Skeletal muscle satellite cell (primary cell): Measurements from ENCODE around the gene RNF126.
A peak's percentile ranks its signal among the peaks of the same experiment; 100 is the strongest.

ENCODE experiments used
- H3K27me3 ChIP-seq: 2 replicates; pipeline ENCODE4 v1.7.0; 2013; ENCODE audit warnings: low read length; ENCODE audit not compliant: control insufficient read depth, insufficient read depth
- H3K36me3 ChIP-seq: 2 replicates; pipeline ENCODE4 v1.7.0; 2013; ENCODE audit warnings: mild to moderate bottlenecking, control low read depth, low read length; ENCODE audit not compliant: insufficient read depth
- H3K4me1 ChIP-seq: 2 replicates; pipeline ENCODE4 v1.7.0; 2013; ENCODE audit warnings: low read length; ENCODE audit not compliant: control insufficient read depth, insufficient read depth
- H3K4me2 ChIP-seq: 2 replicates; pipeline ENCODE4 v1.7.0; 2013; ENCODE audit warnings: mild to moderate bottlenecking, low read length
- H3K4me3 ChIP-seq: 2 replicates; pipeline ENCODE4 v1.7.0; 2013; ENCODE audit warnings: low read length
- H3K9ac ChIP-seq: 2 replicates; pipeline ENCODE4 v1.7.0; 2013; ENCODE audit warnings: mild to moderate bottlenecking, low read depth, low read length, moderate library complexity
- H3K9me3 ChIP-seq: replicated peaks from 2 replicates; pipeline ENCODE4 v1.7.0; 2013; ENCODE audit warnings: mild to moderate bottlenecking, control low read depth, low read length

Gene RNF126

GRCh38 chr19:618247-618619 lies 44.8 kb downstream of the RNF126 start:
- Histone ChIP-seq H3K36me3 (peaks cover 39% of the 10 kb centered on the region), H3K27me3 (no peaks in the 10 kb centered on the region), H3K4me3 (no peak overlapping the region)

DNA sequence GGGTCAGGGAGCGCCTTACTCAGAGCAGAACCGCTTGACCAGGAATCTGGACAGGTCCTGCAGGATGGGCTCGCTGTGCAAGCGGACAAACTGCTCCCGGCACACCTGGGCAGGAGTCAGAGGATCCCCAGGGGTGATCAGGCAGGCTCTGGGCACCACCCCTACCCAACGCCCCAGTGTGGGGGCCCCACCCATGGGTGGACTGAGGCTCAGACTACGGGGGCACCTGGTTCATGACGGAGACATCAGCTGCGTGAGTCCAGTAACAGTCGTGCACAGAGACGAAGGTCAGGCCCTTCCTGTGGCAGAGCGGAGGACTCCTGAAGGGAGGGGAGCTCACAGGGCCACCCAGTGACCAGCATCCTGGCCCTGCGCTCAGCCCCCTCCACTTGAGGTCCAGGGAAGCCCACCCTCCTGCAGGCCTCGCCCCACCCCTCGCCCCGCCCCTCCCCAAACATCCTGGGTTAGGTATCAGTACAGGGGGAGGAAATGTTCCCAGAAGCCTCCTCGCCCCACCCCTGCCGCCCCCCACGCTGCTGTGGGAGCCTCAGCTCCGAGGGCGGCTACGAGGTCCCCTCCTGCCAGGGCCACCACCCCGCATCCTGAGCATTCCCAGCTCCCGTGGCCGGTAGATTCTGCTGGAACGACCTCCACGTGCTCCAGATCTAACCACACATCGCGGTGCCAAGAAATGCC lies 45.3 kb downstream of the RNF126 start:
- Histone ChIP-seq H3K4me2 (no peak overlapping the region), H3K36me3 (peaks cover 37% of the 10 kb centered on the region), H3K9ac (no peak overlapping the region), H3K4me3 (no peak overlapping the region), H3K27me3 (no peaks in the 10 kb centered on the region), H3K9me3 (no peaks in the 10 kb centered on the region), H3K4me1 (no peaks in the 10 kb centered on the region)

More at GRCh38 chr19:618247-618619, 44.8 kb downstream of the RNF126 start:
- Histone ChIP-seq H3K9me3 (no peaks in the 10 kb centered on the region), H3K4me1 (no peaks in the 10 kb centered on the region), H3K9ac (no peak overlapping the region), H3K4me2 (no peak overlapping the region)

GRCh38 chr19:616747-617526 lies 46.1 kb downstream of the RNF126 start:
- Histone ChIP-seq H3K4me1 (peaks cover 4% of the 10 kb centered on the region), H3K9ac (no peak overlapping the region), H3K36me3 (peaks cover 37% of the 10 kb centered on the region), H3K4me3 (no peak overlapping the region), H3K9me3 (no peaks in the 10 kb centered on the region), H3K27me3 (no peaks in the 10 kb centered on the region), H3K4me2 (no peak overlapping the region)

DNA sequence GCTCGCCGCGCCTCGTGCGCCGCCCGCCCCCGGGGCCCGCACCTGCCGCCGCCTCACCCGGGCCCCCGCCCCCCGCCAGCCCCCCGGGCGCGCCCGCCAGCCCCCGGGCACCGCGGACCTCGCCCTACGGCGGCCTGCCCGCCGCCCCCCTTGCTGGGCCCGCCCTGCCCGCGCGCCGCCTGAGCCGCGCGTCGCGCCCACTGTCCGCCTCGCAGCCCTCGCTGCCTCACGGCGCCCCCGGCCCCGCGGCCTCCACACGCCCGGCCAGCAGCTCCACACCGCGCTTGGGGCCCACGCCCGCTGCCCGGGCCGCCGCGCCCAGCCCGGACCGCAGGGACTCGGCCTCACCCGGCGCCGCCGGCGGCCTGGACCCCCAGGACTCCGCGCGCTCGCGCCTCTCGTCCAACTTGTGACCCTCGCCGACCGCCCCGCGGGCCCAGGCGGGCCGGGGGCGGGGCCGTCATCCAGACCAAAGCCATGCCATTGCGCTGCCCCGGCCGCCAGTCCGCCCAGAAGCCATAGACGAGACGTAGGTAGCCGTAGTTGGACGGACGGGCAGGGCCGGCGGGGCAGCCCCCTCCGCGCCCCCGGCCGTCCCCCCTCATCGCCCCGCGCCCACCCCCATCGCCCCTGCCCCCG lies 46.8 kb downstream of the RNF126 start:
- no peak overlapping the region for H3K4me3 ChIP-seq
- peaks cover 33% of the 10 kb centered on the region for H3K36me3 ChIP-seq
- H3K27me3 ChIP-seq, result no peaks in the 10 kb centered on the region
- no peak overlapping the region for H3K4me2 ChIP-seq
- peaks cover 11% of the 10 kb centered on the region for H3K4me1 ChIP-seq
- no peak overlapping the region for H3K9ac ChIP-seq
- H3K9me3 ChIP-seq, result no peaks in the 10 kb centered on the region

- Histone ChIP-seq H3K4me1 (peaks cover 16% of the 10 kb centered on the region), H3K27me3 (no peaks in the 10 kb centered on the region), H3K4me3 (no peak overlapping the region), H3K9me3 (no peaks in the 10 kb centered on the region), H3K9ac (no peak overlapping the region), H3K36me3 (peaks cover 33% of the 10 kb centered on the region), H3K4me2 (no peak overlapping the region)
Observed at GRCh38 chr19:615619-616018, 47.4 kb downstream of the RNF126 start.

DNA sequence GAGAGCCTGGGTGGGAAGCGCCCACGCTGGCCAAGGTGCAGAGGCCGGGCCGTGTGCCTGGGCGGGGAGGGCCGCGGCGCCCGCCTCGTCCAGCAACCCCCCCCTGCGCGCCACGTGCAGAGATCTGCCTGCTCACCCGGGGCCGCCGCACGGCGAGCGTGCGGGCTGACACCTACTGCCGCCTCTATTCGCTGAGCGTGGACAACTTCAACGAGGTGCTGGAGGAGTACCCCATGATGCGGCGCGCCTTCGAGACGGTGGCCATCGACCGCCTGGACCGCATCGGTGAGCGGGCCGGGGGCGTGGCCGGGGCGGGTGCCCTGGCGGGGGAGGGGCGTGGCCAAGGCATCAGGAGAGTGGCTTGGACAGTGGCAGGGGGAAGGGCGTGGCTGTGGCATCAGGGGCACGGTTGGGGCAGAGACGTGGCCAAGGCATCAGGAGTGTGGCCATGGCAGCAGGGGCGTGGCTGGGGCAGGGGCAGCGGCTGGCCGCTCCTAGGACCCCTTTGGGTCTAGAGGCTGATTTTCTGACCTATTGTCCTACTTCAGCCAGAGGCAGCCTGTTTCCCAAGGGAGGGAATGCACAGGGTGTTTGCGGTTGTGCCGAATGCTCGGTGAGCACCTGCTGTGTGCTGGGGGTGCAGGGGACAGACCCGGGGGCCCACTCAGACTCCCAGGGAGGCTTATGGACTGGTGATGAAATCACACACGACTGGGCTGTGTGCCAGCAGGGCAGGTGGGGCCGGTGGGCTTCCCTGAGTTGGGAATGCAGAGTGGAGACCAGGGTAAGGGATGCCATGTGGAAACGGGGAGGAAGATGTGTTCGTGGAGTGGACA lies 49.1 kb downstream of the RNF126 start:
- H3K36me3 ChIP-seq, result peaks cover 19% of the 10 kb centered on the region
- H3K27me3 ChIP-seq, result no peaks in the 10 kb centered on the region
- H3K9ac ChIP-seq, result no peak overlapping the region
- peaks cover 29% of the 10 kb centered on the region for H3K4me1 ChIP-seq
- no peak overlapping the region for H3K4me3 ChIP-seq
- no peak overlapping the region for H3K4me2 ChIP-seq
- H3K9me3 ChIP-seq, result no peaks in the 10 kb centered on the region

- Histone ChIP-seq H3K36me3 (peaks cover 10% of the 10 kb centered on the region), H3K4me2 (no peak overlapping the region), H3K9me3 (no peaks in the 10 kb centered on the region), H3K4me1 (peaks cover 34% of the 10 kb centered on the region), H3K4me3 (no peak overlapping the region), H3K27me3 (no peaks in the 10 kb centered on the region), H3K9ac (no peak overlapping the region)
Observed at GRCh38 chr19:612941-613340, 50.1 kb downstream of the RNF126 start.

GRCh38 chr19:611481-611868 lies 51.5 kb downstream of the RNF126 start:
- H3K36me3 ChIP-seq, result peaks cover 10% of the 10 kb centered on the region
- no peaks in the 10 kb centered on the region for H3K9me3 ChIP-seq
- H3K27me3 ChIP-seq, result no peaks in the 10 kb centered on the region
- peaks cover 34% of the 10 kb centered on the region for H3K4me1 ChIP-seq
- H3K4me3 ChIP-seq, result no peak overlapping the region
- peak overlapping the region; percentile 81 for H3K9ac ChIP-seq
- H3K4me2 ChIP-seq, result peak overlapping the region; percentile 73

DNA sequence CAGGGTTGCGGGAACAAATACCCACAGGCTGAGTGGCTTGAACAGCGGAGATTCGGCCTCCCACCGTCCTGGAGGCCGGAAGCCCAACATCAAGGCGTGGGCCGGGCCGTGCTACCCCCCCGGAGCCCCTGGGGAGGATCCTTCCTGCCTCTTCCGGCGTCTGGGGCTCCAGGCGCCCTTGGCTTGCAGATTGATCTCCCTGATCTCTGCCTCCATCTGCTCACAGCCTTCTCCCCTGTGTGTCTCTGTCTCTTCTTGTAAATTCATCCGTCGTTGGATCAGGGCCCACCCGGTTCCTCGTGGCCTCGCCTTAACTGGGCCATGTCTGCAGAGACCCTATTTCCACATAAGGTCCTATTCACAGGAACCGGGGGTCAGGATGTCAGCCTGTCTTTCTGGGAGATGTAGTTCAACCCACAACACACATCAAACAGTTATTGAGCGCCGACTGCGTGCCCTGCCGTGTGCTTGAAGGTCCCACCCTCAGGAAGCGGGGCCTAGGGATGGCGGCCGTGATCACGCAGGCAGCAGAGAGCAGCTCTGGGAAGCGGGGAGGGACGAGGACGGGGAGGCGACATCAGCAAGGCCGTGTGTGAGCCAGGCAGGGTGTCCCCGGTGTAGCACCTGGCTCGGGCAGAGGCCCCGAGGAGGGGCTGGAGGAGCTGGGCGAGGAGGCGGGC lies 52.1 kb downstream of the RNF126 start:
- Histone ChIP-seq H3K9ac (peak overlapping the region; percentile 81), H3K9me3 (no peaks in the 10 kb centered on the region), H3K27me3 (no peaks in the 10 kb centered on the region), H3K4me3 (peak overlapping the region; percentile 22), H3K4me1 (peaks cover 34% of the 10 kb centered on the region), H3K4me2 (peak overlapping the region; percentile 73), H3K36me3 (peaks cover 10% of the 10 kb centered on the region)

GRCh38 chr19:610071-610800 lies 52.8 kb downstream of the RNF126 start:
- H3K27me3 ChIP-seq, result no peaks in the 10 kb centered on the region
- no peaks in the 10 kb centered on the region for H3K9me3 ChIP-seq
- peaks cover 34% of the 10 kb centered on the region for H3K4me1 ChIP-seq
- H3K9ac ChIP-seq, result no peak overlapping the region
- H3K36me3 ChIP-seq, result peaks cover 10% of the 10 kb centered on the region
- H3K4me3 ChIP-seq, result no peak overlapping the region
- peak overlapping the region; percentile 73 for H3K4me2 ChIP-seq
